Neural crest cell (in vitro differentiated cells): ENCODE measurements around the gene CPTP. TPM values are rescaled to one million over a fixed set of nuclear protein-coding genes. Genes with fewer than 3 reads are reported as not detected.
A peak's percentile ranks its signal among the peaks of the same experiment; 100 is the strongest.

Source experiments
- DNase-seq: peaks from one replicate; pipeline ENCODE4 v3.0.0; 2021; ENCODE audit warnings: low read depth, mixed read lengths, low spot score
- H3K27ac Mint-ChIP-seq: one replicate; pipeline ENCODE4 v1.8.0; 2021; ENCODE audit warnings: mild to moderate bottlenecking, mixed read lengths; ENCODE audit not compliant: unreplicated experiment
- H3K27me3 Mint-ChIP-seq: 2 replicates; pipeline ENCODE4 v1.8.0; 2021; ENCODE audit warnings: low read depth, mild to moderate bottlenecking, mixed read lengths
- H3K36me3 Mint-ChIP-seq: 2 replicates; pipeline ENCODE4 v1.8.0; 2021; ENCODE audit warnings: low read depth, mild to moderate bottlenecking, mixed read lengths
- H3K4me1 Mint-ChIP-seq: 2 replicates; pipeline ENCODE4 v1.8.0; 2021; ENCODE audit warnings: mixed read lengths
- H3K4me3 Mint-ChIP-seq: one replicate; pipeline ENCODE4 v1.8.0; 2021; ENCODE audit warnings: mild to moderate bottlenecking, mixed read lengths
- H3K9me3 Mint-ChIP-seq: 2 replicates; pipeline ENCODE4 v1.8.0; 2021; ENCODE audit warnings: mixed read lengths
- total RNA-seq: library from RNA; stranded (reverse); gene quantifications from 2 replicates; pipeline ENCODE4 v1.2.1, GENCODE V29; 2021
- TF ChIP-seq, protein P1 (sequence below): fragments of 200-600 bp; sonication (generic); conservative IDR thresholded peaks from 2 replicates; pipeline ENCODE4 v1.5.0; 2021; ENCODE audit warnings: antibody characterized with exemption, mild to moderate bottlenecking

CPTP gene
- total RNA-seq, 1 donor from 2014 or later, result 18.9 TPM

DNA sequence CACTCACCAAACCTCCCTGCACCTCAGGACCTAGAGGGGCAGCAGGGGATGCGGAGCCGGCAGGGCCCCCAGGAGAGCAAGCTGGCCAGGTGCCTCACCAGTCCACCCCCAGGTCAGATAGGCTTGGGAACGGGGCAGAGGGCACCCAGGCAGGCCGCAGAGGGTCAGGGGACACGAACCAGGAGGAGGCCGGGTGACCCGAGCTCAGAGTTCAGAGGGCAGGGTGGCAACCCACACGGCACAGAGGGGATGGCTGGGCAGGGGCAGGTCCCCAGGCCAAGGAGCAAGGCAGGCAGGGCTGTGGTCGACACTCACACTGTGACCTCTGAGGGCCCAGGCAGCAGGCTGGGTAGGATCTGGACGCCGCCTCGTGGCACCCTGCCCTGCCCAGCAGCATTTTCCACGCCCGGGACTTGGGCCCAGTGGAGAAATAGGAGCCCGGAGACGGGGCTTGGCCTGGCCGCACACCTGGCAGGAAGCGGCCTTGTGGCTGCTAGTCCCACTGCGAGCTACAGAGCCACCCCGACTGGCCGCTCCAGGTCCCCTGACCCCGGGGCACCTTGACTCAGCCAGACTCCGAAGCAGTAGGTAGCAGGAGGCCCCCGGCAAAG is 19.3 kb downstream of the CPTP start:
- Mint-ChIP-seq H3K27me3 (no peaks in the 10 kb centered on the region), H3K4me1 (peaks cover 13% of the 10 kb centered on the region), H3K27ac (no peak overlapping the region), H3K4me3 (no peak overlapping the region), H3K9me3 (no peaks in the 10 kb centered on the region), H3K36me3 (peaks cover 10% of the 10 kb centered on the region)
- TF ChIP-seq, protein P1, sequence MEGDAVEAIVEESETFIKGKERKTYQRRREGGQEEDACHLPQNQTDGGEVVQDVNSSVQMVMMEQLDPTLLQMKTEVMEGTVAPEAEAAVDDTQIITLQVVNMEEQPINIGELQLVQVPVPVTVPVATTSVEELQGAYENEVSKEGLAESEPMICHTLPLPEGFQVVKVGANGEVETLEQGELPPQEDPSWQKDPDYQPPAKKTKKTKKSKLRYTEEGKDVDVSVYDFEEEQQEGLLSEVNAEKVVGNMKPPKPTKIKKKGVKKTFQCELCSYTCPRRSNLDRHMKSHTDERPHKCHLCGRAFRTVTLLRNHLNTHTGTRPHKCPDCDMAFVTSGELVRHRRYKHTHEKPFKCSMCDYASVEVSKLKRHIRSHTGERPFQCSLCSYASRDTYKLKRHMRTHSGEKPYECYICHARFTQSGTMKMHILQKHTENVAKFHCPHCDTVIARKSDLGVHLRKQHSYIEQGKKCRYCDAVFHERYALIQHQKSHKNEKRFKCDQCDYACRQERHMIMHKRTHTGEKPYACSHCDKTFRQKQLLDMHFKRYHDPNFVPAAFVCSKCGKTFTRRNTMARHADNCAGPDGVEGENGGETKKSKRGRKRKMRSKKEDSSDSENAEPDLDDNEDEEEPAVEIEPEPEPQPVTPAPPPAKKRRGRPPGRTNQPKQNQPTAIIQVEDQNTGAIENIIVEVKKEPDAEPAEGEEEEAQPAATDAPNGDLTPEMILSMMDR, result no peak
- DNase-seq, result no peak

DNA sequence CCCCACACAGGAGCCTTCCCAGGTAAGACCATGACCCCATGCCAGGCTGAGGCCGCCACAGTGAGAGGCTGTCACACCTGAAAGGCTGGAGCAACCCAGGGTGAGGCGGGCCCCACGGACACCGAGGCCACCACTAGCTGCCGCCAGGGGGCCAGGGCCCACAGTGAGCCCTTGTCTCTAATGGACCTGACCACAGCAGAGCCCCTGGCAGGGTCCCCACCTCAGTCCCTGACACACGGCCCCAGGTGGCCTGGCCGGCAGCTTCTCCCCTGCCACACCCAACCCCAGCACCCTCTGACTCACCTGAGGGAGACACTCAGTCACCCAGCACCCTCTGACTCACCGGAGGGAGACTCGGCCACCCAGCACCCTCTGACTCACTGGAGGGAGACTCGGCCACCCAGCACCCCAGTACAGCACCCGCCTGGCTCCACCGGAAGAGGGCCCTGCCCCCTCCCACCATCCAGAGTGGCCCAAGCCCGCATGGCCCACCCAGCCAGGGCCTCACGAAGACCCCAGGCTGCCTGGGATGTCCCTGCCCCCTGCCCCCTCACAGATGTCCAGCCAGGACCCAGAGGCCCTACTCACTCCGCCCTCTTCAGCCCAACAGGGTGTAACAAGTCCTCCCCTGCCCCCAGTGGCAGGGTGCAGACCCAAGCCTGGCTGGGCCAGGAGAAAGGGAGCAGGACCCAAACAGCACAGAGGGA is 20.2 kb downstream of the CPTP start:
- DNase-seq, result no peak

DNA sequence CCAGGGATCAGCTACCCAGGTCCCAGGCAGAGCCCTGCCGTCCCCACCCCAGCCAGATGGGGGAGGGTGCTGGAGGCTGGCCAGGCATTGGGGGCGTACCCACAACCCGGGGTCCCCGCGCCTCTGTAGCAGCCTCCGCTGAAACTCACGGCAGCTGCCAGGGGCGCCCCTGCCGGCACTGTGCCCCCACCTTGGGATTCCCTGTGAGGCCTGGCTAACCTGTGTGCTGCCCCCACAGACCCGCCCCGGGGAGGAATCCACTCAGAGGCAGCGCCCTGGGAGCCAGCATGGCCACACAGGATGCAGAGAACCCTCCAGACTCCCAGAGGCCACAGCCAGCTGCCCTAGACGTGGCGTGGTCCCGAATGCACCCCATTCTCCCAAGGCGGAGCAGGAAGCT is 20.8 kb downstream of the CPTP start:
- Mint-ChIP-seq H3K36me3 (peaks cover 10% of the 10 kb centered on the region), H3K27ac (no peak overlapping the region), H3K27me3 (no peaks in the 10 kb centered on the region), H3K4me1 (peaks cover 13% of the 10 kb centered on the region), H3K4me3 (no peak overlapping the region), H3K9me3 (no peaks in the 10 kb centered on the region)
- no peak for DNase-seq
- TF ChIP-seq, protein P1, result no peak

More for the DNA sequence above, 20.2 kb downstream of the CPTP start:
- peaks cover 10% of the 10 kb centered on the region for H3K36me3 Mint-ChIP-seq
- H3K9me3 Mint-ChIP-seq, result no peaks in the 10 kb centered on the region
- H3K27ac Mint-ChIP-seq, result no peak overlapping the region
- H3K27me3 Mint-ChIP-seq, result no peaks in the 10 kb centered on the region
- peak overlapping the region; percentile 75 for H3K4me3 Mint-ChIP-seq
- H3K4me1 Mint-ChIP-seq, result peaks cover 13% of the 10 kb centered on the region
- TF ChIP-seq, protein P1, result peak; percentile 61

DNA sequence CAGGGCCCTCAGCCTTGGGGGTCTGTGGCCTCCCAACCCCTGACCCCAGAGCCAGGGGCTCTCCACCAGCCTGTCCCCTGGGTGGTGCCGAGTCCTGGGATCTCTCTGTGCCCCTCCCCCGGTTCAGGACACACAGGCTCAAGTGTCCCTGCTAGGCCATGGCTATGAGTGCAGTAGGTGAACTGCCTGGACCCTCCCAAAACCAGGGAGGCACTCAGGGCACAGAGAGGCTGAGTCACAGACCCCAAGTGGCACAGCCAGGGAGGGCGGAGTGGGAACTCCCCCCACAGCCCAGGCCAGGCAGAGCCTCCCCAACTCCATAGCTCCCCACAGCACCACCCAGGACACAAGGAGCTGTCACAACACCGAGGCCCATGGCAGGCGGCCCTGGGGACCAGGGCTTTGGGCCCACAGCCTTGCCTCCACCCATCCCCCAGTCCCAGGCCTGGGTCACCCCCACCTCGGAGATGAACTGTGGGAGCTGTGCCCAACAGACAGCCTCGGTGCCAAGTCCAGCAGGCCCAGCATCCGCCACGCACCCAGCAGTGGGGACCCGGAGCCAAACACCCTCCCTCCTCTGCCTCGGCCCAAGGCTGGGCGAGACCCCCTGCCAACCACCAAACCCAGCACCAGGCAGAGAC is 21.4 kb downstream of the CPTP start:
- no peak for DNase-seq
- peaks cover 4% of the 10 kb centered on the region for H3K36me3 Mint-ChIP-seq
- H3K4me1 Mint-ChIP-seq, result peaks cover 13% of the 10 kb centered on the region
- no peak overlapping the region for H3K27ac Mint-ChIP-seq
- no peaks in the 10 kb centered on the region for H3K9me3 Mint-ChIP-seq
- H3K4me3 Mint-ChIP-seq, result peak overlapping the region; percentile 38
- no peaks in the 10 kb centered on the region for H3K27me3 Mint-ChIP-seq
- TF ChIP-seq, protein P1, result no peak

- H3K27me3 Mint-ChIP-seq, result no peaks in the 10 kb centered on the region
- no peaks in the 10 kb centered on the region for H3K9me3 Mint-ChIP-seq
- H3K27ac Mint-ChIP-seq, result no peak overlapping the region
- H3K36me3 Mint-ChIP-seq, result no peaks in the 10 kb centered on the region
- no peak for DNase-seq
- H3K4me1 Mint-ChIP-seq, result peaks cover 13% of the 10 kb centered on the region
- TF ChIP-seq, protein P1, result no peak
- peak overlapping the region; percentile 85 for H3K4me3 Mint-ChIP-seq
Measured at GRCh38 chr1:1346501-1346890, 21.9 kb downstream of the CPTP start.
